Activated CD4-positive, alpha-beta T cell treated with anti-CD3 and anti-CD28 coated beads for 36 hours (primary cell): ENCODE measurements around the gene FAM177A1. TPM values are rescaled to one million over a fixed set of nuclear protein-coding genes. Genes with fewer than 3 reads are reported as not detected.
"Not testable (repeated sequence)": the region's sequence is repeated elsewhere in the genome, so short reads cannot be mapped to it uniquely, and the experiment has no call there.

ENCODE experiments used
- ATAC-seq: fragments of 200-7000 bp; cut with Tn5 transposase; one replicate; pipeline ENCODE4 v1.10.0; 2021; ENCODE audit warnings: mild to moderate bottlenecking, moderate library complexity
- CTCF ChIA-PET: fragments of 350-600 bp; sonication (Branson Sonifier 250); formaldehyde crosslinking; loops from one replicate; lab custom pipeline; 2021; ENCODE audit warnings: antibody characterized with exemption; lab: Charles Lee
- POLR2A ChIA-PET: fragments of 350-600 bp; sonication (Branson Sonifier 250); formaldehyde crosslinking; loops from one replicate; lab custom pipeline; 2021; ENCODE audit warnings: antibody characterized with exemption, inconsistent platforms; lab: Charles Lee
- DNase-seq: peaks from one replicate; pipeline ENCODE4 v3.0.0-alpha.2; 2020
- H3K27ac Mint-ChIP-seq: one replicate; pipeline ENCODE4 v1.8.0; 2021; ENCODE audit warnings: mixed read lengths
- H3K27me3 Mint-ChIP-seq: one replicate; pipeline ENCODE4 v1.8.0; 2021; ENCODE audit warnings: mixed read lengths
- H3K36me3 Mint-ChIP-seq: one replicate; pipeline ENCODE4 v1.8.0; 2021; ENCODE audit warnings: low read depth, mixed read lengths
- H3K4me1 Mint-ChIP-seq: one replicate; pipeline ENCODE4 v1.8.0; 2021; ENCODE audit warnings: mixed read lengths
- H3K4me3 Mint-ChIP-seq: one replicate; pipeline ENCODE4 v1.8.0; 2021; ENCODE audit warnings: mild to moderate bottlenecking, moderate library complexity, mixed read lengths
- H3K9me3 Mint-ChIP-seq: one replicate; pipeline ENCODE4 v1.8.0; 2021; ENCODE audit warnings: low read depth, mixed read lengths
- intact Hi-C, 2 experiments: fragments of 100-400 bp; cut with DNase I in 1 of 2; cut with micrococcal nuclease in 1 of 2; formaldehyde crosslinking; loops; one replicate each; pipeline versions ENCODE4 v1.14.2 to v1.15.1; 2022 to 2024; cut with DNase I, micrococcal nuclease
- total RNA-seq, 2 experiments: library from RNA; stranded (reverse); gene quantifications; one replicate each; pipeline ENCODE4 v1.2.3, GENCODE V29; 2021

FAM177A1 gene
- total RNA-seq, 2 experiments from 2014 or later = 35.4 to 37.2 TPM

DNA sequence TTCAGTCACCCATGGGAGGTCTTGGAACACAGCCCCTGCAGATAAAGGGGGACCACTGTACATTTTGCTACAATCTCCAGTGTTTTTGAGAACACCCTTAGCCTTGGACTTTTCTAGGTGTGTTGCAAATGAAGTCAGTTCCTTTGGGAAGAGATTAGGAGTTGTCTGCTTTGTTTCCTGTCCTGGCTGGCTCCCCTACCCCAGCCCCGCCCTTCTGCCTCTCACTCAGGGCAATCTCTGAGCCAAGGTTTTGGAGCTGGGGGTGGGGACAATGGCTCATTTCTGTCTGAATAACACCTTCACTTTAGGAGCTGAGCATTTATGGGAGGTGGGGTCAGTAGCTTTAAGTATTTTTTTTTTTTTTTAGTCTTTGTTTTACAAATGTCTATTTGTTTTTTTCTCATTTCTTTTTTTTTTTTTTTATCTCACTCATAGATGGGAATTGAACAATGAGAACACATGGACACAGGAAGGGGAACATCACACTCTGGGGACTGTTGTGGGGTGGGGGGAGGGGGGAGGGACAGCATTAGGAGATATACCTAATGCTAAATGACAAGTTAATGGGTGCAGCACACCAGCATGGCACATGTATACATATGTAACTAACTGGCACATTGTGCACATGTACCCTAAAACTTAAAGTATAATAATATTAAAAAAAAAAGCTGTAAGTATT lies 15.2 kb downstream of the FAM177A1 start:
- H3K36me3 Mint-ChIP-seq = peaks cover 18% of the 10 kb centered on the region
- H3K4me3 Mint-ChIP-seq, ATAC-seq, H3K4me1 Mint-ChIP-seq, H3K27ac Mint-ChIP-seq, POLR2A ChIA-PET, intact Hi-C loops, DNase-seq, H3K9me3 Mint-ChIP-seq, H3K27me3 Mint-ChIP-seq: not testable (repeated sequence)
- CTCF ChIA-PET = interaction anchor here (0.6 kb wide), 3 partner anchors 138 to 468 kb away, joined by 3 to 4 read pairs (median 3); no protein-coding TSS in a partner anchor

- CTCF ChIA-PET = not testable (repeated sequence)
- POLR2A ChIA-PET = interaction anchor here (0.6 kb wide), 1 partner anchor 82 kb away, joined by 5 read pairs; no protein-coding TSS in a partner anchor
Observed at GRCh38 chr14:35065731-35066130, 19.7 kb downstream of the FAM177A1 start.

DNA sequence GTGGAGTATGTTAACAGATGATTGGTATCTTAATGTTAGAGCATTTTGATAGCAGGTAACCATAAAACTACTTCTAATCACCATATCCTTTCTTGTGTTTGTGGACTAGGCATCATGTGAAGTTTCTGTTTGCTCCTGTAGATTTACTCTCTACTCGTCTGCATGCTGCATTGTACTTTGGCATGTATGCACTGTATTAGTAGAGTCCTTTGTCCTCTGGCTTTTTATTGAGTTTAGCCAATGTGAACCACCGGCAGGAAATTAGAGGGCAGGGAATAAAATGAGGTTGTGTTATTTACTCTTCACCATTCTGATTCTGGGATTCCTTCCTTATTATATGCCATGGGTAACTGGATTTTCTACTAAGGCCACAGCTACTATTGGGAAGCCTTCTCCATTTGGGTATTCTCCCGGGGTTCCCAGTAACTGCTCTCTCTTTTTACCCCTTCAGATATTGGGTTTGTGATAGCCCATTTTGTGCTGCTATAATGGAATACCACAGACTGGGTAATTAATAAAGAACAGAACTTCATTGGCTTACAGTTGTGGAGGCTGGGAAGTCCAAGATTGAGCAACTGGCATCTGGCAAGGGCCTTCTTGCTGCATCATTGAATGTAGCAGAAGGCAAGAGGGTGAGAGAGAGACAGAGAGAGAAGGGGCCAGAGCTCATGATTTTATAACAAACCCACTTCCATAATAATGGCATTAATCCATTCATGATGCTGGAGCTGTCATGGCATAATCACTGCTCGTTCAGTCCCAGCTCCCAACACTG lies 22.4 kb downstream of the FAM177A1 start:
- Mint-ChIP-seq H3K27me3 (no peaks in the 10 kb centered on the region), H3K27ac (no peak overlapping the region), H3K36me3 (peaks cover 27% of the 10 kb centered on the region), H3K9me3 (no peaks in the 10 kb centered on the region), H3K4me3 (no peak overlapping the region), H3K4me1 (no peaks in the 10 kb centered on the region)
- intact Hi-C loops = no loop called here
- ATAC-seq (no peak), DNase-seq (no peak)
- ChIA-PET CTCF (no interaction called here), POLR2A (interaction anchor here (0.6 kb wide), 3 partner anchors 8 to 247 kb away, joined by 3 read pairs; no protein-coding TSS in a partner anchor)

More at GRCh38 chr14:35065731-35066130, 19.7 kb downstream of the FAM177A1 start:
- H3K27me3 Mint-ChIP-seq, intact Hi-C loops, H3K4me3 Mint-ChIP-seq, ATAC-seq, DNase-seq, H3K27ac Mint-ChIP-seq, H3K4me1 Mint-ChIP-seq, H3K9me3 Mint-ChIP-seq: not testable (repeated sequence)
- peaks cover 16% of the 10 kb centered on the region for H3K36me3 Mint-ChIP-seq

DNA sequence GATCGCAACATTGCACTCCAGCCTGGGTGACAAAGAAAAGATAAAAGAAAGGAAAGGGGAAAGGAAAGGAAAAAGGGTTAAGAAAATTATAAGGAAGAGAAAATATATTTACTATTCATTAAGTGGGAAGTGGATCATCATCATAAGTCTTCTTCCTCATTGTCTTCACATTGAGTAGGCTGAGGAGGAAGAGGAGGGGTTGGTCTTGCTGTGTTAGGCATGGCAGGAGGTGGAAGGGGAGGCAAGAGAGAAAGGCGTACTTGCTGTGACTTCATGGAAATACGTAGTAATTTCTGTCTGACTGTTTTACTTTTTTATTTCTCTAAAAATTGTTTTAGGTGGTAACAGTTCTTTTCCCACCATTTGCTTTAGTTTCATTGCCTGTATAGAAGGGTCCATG lies 26.2 kb downstream of the FAM177A1 start:
- DNase-seq (no peak), ATAC-seq (no peak)
- Mint-ChIP-seq H3K4me1 (no peaks in the 10 kb centered on the region), H3K27me3 (no peaks in the 10 kb centered on the region), H3K9me3 (no peaks in the 10 kb centered on the region), H3K36me3 (peaks cover 29% of the 10 kb centered on the region), H3K27ac (no peak overlapping the region), H3K4me3 (no peak overlapping the region)
- CTCF ChIA-PET = no interaction called here
- intact Hi-C loops = no loop called here
- POLR2A ChIA-PET = no interaction called here

DNA sequence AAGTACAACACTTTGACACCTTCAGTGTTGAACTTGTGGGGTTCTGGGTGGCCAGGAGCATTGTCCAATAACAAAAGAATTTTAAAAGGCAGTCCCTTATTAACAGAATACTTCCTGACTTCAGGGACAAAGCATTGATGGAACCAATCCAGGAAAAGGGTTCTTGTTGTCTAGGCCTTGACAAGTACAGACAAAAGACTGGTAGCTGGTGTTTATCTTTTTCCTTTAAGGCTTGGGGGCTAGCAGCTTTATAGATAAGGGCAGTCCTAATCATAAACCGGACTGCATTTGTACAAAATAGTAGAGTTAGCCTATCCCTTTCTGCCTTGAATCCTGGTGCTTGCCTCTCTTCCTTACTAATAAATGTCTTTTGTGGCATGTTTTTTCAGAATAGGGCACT lies 27.4 kb downstream of the FAM177A1 start:
- H3K27ac Mint-ChIP-seq = no peak overlapping the region
- ATAC-seq = no peak

DNA sequence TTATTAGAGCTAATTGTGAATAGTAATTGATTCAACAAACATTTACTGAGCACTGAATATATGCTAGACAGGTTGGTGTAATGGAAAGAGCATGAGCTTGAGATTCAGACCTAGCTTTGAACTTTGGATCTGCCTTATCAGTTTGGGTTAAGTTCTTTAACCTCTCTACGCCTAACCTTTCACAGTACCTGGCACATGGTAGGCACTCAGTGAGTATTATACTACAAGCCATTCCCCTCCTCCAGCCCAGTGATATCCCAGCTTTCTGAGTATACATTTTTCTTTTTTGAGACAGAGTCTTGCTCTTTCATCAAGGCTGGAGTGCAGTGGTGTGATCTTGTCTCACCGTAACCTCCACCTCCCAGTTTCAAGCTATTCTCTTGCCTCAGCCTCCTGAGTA lies 32.0 kb downstream of the FAM177A1 start:
- Mint-ChIP-seq H3K27me3 (no peaks in the 10 kb centered on the region), H3K4me1 (no peaks in the 10 kb centered on the region), H3K9me3 (no peaks in the 10 kb centered on the region), H3K36me3 (peaks cover 12% of the 10 kb centered on the region), H3K27ac (no peak overlapping the region), H3K4me3 (no peak overlapping the region)
- no peak for DNase-seq
- CTCF ChIA-PET = interaction anchor here (0.6 to 1.3 kb wide), 5 partner anchors 23 to 338 kb away, joined by 3 to 5 read pairs (median 3); no protein-coding TSS in a partner anchor
- no peak for ATAC-seq
- intact Hi-C loops = no loop called here
- POLR2A ChIA-PET = interaction anchor here (0.7 kb wide), 1 partner anchor 386 kb away, joined by 3 read pairs; no protein-coding TSS in a partner anchor

More for the DNA sequence above, 27.4 kb downstream of the FAM177A1 start:
- Mint-ChIP-seq H3K36me3 (peaks cover 20% of the 10 kb centered on the region), H3K4me1 (no peaks in the 10 kb centered on the region), H3K27me3 (no peaks in the 10 kb centered on the region), H3K4me3 (no peak overlapping the region), H3K9me3 (no peaks in the 10 kb centered on the region)
- ChIA-PET POLR2A (interaction anchor here (0.6 kb wide), 1 partner anchor 28 kb away, joined by 3 read pairs; no protein-coding TSS in a partner anchor), CTCF (interaction anchor here (1.5 kb wide), 1 partner anchor 69 kb away, joined by 3 read pairs; no protein-coding TSS in a partner anchor)
- no peak for DNase-seq
- intact Hi-C loops = no loop called here

- no peak for ATAC-seq
- no peaks in the 10 kb centered on the region for H3K9me3 Mint-ChIP-seq
- no peaks in the 10 kb centered on the region for H3K4me1 Mint-ChIP-seq
- intact Hi-C loops = no loop called here
- no peaks in the 10 kb centered on the region for H3K27me3 Mint-ChIP-seq
- DNase-seq = no peak
- ChIA-PET POLR2A (no interaction called here), CTCF (interaction anchor here (1.2 kb wide), 1 partner anchor 9 kb away, joined by 4 read pairs; no protein-coding TSS in a partner anchor)
- H3K4me3 Mint-ChIP-seq = no peak overlapping the region
- H3K36me3 Mint-ChIP-seq = peaks cover 12% of the 10 kb centered on the region
- H3K27ac Mint-ChIP-seq = no peak overlapping the region
Observed at GRCh38 chr14:35079742-35080141, 33.7 kb downstream of the FAM177A1 start.

DNA sequence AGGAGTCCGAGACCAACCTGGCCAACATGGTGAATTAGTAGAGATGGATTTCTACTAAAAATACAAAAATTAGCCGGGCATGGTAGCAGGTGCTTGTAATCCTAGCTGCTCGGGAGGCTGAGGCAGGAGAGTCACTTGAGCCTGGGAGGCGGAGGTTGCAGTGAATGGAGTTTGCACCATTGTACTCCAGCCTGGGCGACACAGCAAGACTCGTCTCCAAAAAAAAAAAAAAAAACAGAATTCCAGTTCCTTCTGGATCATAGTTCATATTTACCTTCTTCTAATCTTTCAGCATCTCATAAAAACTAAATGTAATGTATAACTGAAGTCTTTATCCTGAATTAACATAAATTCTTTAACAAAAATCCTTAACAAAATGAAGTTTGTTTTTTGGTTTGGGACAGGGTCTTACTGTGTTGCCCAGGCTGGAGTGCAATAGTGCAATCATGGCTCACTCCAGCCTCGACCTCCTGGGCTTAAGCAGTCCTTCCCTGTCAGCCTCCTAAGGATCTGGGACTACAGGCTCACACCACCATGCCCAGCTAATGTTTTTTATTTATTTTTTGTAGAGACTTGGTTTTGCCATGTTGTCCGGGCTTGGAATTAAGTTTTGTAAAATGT lies 37.6 kb downstream of the FAM177A1 start:
- Mint-ChIP-seq H3K4me1 (no peaks in the 10 kb centered on the region), H3K27ac (no peak overlapping the region), H3K4me3 (no peak overlapping the region), H3K9me3 (no peaks in the 10 kb centered on the region), H3K27me3 (no peaks in the 10 kb centered on the region), H3K36me3 (peaks cover 30% of the 10 kb centered on the region)
- intact Hi-C loops = no loop called here
- DNase-seq (no peak), ATAC-seq (no peak)
- POLR2A ChIA-PET = no interaction called here
- CTCF ChIA-PET = no interaction called here

DNA sequence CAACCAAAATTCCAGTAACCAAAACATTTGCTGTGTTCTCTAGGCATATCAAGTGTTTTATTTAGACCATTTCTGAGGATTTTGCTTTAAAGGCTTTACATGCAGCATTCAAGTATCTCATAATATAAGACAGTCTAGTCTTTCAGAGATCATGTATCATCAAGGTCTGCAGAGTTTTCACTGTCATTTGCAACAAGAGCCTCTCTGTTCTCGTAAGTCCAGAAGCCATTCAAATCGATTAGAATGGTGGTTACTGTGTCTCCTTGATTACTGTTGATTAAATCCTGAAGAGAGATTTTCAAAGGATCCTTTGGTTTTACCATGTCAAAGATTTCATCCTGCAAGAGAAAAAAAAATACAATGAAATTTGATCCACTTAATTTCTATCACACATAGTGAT lies 39.4 kb downstream of the FAM177A1 start:
- ChIA-PET CTCF (interaction anchor here (0.7 kb wide), 1 partner anchor 334 kb away, joined by 3 read pairs; no protein-coding TSS in a partner anchor), POLR2A (no interaction called here)
- no peaks in the 10 kb centered on the region for H3K9me3 Mint-ChIP-seq
- DNase-seq (no peak), ATAC-seq (no peak)
- H3K27me3 Mint-ChIP-seq = no peaks in the 10 kb centered on the region
- intact Hi-C loops = no loop called here
- H3K4me1 Mint-ChIP-seq = no peaks in the 10 kb centered on the region
- peak overlapping the region; percentile 67 for H3K27ac Mint-ChIP-seq
- H3K36me3 Mint-ChIP-seq = peaks cover 30% of the 10 kb centered on the region
- no peak overlapping the region for H3K4me3 Mint-ChIP-seq

GRCh38 chr14:35088514-35088913 lies 42.4 kb downstream of the FAM177A1 start:
- peak overlapping the region; percentile 15 for H3K27ac Mint-ChIP-seq
- no peaks in the 10 kb centered on the region for H3K27me3 Mint-ChIP-seq
- ATAC-seq = no peak
- CTCF ChIA-PET = no interaction called here
- no peaks in the 10 kb centered on the region for H3K4me1 Mint-ChIP-seq
- H3K4me3 Mint-ChIP-seq = no peak overlapping the region
- peaks cover 34% of the 10 kb centered on the region for H3K36me3 Mint-ChIP-seq
- no peaks in the 10 kb centered on the region for H3K9me3 Mint-ChIP-seq
- POLR2A ChIA-PET = no interaction called here
- intact Hi-C loops = no loop called here
- DNase-seq = no peak

DNA sequence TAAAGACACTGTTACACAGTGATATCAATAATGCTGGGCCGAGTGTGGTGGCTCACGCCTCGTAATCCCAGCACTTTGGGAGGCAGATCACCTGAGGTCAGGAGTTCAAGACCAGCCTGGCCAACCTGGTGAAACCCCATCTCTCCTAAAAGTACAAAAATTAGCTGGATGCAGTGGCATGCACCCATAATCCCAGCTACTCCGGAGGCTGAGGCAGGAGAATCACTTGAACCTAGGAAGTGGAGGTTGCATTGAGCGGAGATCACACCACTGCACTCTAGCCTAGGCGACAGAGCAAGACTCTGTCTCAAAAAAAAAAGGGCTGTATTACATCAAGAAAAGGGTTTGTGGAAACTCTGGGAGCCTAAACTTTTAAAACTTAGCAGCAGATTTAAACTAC lies 48.6 kb downstream of the FAM177A1 start:
- H3K27me3 Mint-ChIP-seq, H3K4me3 Mint-ChIP-seq, CTCF ChIA-PET, H3K27ac Mint-ChIP-seq, DNase-seq, H3K4me1 Mint-ChIP-seq, ATAC-seq, intact Hi-C loops, H3K9me3 Mint-ChIP-seq: not testable (repeated sequence)
- peaks cover 28% of the 10 kb centered on the region for H3K36me3 Mint-ChIP-seq
- POLR2A ChIA-PET = interaction anchor here (0.6 kb wide), 1 partner anchor 48 kb away, joined by 3 read pairs; no protein-coding TSS in a partner anchor
